NCI-H187 treated with DMSO at 0.1 percent for 48 hours (cell line): ENCODE results near the gene CST2.
"Not testable (repeated sequence)": the region's sequence is repeated elsewhere in the genome, so short reads cannot be mapped to it uniquely, and the experiment has no call there.

Experiments
- DNase-seq: peaks from one replicate; lab custom pipeline; 2025; lab: John Stamatoyannopoulos, UW

The CST2 gene

GRCh38 chr20:23810349-23810748, 16.2 kb downstream of the CST2 start:
- DNase-seq, result not testable (repeated sequence)

GRCh38 chr20:23800865-23801264, 25.7 kb downstream of the CST2 start:
- no peak for DNase-seq

- not testable (repeated sequence) for DNase-seq
Measured at GRCh38 chr20:23799216-23799847, 27.2 kb downstream of the CST2 start.

GRCh38 chr20:23795526-23795925, 31.0 kb downstream of the CST2 start:
- no peak for DNase-seq

GRCh38 chr20:23794841-23795240, 31.7 kb downstream of the CST2 start:
- no peak for DNase-seq

GRCh38 chr20:23794065-23794464, 32.5 kb downstream of the CST2 start:
- DNase-seq, result no peak

GRCh38 chr20:23783447-23783846, 43.1 kb downstream of the CST2 start:
- DNase-seq, result no peak

GRCh38 chr20:23782366-23782983, 44.1 kb downstream of the CST2 start:
- no peak for DNase-seq

- not testable (repeated sequence) for DNase-seq
Measured at GRCh38 chr20:23778676-23779075, 47.9 kb downstream of the CST2 start.

- not testable (repeated sequence) for DNase-seq
Measured at GRCh38 chr20:23777380-23777779, 49.1 kb downstream of the CST2 start.

- DNase-seq, result no peak
Measured at GRCh38 chr20:23776067-23776771, 50.3 kb downstream of the CST2 start.

- no peak for DNase-seq
Measured at GRCh38 chr20:23774081-23774480, 52.4 kb downstream of the CST2 start.
